HL-60/S4 treated with phorbol 12-myristate 13-acetate at 8.2 ng/mL for 4 days and 3 days (cell line): Measurements from ENCODE around the gene SFMBT1.

Experiments used
- in situ Hi-C: fragments of 300-500 bp; cut with MboI; formaldehyde crosslinking; loops from 2 replicates; pipeline ENCODE4 v1.15.0; 2022; ENCODE audit warnings: low sequenced_read_pairs

The SFMBT1 gene

GRCh38 chr3:52891615-52892081 lies 154.2 kb downstream of the SFMBT1 start:
- in situ Hi-C loops, result no loop called here

GRCh38 chr3:52891164-52891563 lies 154.7 kb downstream of the SFMBT1 start:
- in situ Hi-C loops, result no loop called here

GRCh38 chr3:52890735-52891134 lies 155.1 kb downstream of the SFMBT1 start:
- in situ Hi-C loops, result no loop called here

GRCh38 chr3:52889901-52890300 lies 156.0 kb downstream of the SFMBT1 start:
- in situ Hi-C loops, result no loop called here

DNA sequence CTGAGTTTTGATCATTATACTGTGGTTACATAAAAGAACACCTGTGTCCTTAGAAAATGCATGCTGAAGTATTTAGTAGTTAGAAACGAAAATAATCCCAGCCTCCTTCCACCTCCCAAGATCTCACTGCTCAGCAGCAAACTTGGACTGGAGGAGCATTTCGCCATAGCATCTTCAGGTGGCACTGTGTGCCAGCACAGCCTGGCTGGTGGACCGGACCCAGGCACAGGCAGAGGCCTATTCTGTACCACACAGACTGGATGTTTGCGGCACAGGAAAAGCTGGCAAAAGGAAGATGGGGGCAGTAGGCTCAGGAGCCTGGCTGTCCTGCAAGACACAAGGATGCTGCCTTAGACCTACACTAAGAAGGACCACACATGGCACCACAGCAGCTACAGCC lies 158.7 kb downstream of the SFMBT1 start:
- in situ Hi-C loops, result no loop called here

DNA sequence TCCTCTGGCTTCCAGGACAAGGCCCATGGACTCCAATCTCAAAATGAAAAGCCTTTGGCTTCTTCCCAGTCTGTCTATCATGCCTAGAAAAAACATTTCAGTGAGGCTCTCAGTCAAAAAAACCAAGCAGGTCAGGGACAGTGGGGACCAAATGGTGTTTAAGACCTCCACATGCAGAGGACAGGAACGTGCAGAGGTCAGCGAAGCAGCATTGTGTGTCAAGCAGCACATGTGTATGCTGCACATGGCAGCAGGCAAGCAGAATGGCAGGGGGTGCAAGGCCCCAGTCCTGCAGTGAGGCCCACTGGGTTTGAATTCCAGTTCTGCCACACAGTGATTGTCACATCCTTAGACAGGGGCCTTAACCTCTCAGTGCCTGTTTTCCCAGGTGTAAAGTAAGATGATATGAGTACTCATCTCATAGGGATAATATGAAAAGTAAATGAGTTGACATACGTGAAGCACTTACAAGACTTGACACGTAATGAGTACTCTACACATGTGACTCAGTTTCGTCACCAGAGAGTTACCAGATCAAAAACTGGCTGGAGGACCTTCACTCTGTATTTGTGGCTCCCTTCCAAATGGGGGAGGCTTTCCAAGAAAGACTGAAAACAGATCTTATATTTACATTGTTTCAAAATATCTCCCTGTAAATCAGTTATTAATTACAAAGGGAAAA lies 159.7 kb downstream of the SFMBT1 start:
- in situ Hi-C loops, result no loop called here

- in situ Hi-C loops, result no loop called here
Observed at GRCh38 chr3:52882377-52882776, 163.5 kb downstream of the SFMBT1 start.

GRCh38 chr3:52881871-52882270 lies 164.0 kb downstream of the SFMBT1 start:
- in situ Hi-C loops, result no loop called here

DNA sequence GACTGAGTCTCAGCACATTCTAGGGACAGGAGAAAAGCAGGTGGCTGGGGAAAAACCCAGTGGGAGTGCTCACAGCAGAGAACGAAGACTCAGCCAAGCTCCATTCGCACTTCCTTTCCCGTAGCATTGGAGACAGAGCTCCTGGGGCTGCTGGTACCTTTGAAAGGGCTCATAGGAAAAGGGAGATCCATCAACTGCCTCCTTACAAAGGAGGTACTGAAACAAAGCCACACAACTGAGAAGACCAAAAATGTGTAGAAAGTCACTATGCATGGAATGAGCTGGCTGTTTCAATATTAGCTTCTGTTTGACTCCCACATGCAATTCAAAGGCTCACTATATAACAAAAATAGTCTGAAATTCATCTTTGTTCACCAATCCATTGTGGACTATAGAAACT lies 165.4 kb downstream of the SFMBT1 start:
- in situ Hi-C loops, result no loop called here

DNA sequence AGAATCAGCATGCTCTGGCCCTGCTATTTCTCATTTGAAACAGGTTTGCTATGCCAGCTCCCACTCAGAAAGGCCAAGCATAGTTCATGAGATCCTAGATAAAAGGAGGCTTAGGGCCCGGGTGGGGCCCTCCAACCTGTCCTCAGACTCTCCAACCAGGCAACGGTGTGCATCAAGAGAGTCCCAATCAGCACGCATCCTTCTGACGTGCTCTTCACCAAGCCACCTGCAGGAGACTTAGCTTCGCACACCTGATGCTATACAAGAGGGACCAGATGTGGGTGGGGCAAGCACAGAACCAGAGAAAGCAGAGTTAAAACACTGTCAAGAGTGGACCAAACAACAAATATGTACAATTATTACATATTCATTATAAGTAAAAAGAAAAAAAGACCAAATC lies 165.8 kb downstream of the SFMBT1 start:
- in situ Hi-C loops, result no loop called here

DNA sequence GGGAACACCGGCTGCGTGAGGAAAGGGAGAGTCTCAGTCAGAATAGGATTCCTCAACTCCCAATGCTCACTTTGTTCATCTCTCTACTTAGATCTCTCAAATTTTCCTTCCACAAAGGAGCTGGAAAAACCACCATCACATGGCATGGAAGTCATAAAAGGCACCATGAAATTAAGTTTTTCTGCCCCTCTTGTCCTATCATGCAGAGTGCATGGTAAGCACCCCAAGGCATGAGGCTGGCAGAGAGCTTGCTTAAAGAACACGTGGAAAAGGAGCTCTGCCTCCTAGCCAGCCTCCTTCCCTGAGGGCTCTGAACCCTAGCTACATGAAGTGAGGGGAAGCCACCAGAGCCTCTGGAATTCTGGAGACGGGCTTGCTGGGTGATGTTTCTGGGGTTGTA lies 166.3 kb downstream of the SFMBT1 start:
- in situ Hi-C loops, result no loop called here

GRCh38 chr3:52879090-52879489 lies 166.8 kb downstream of the SFMBT1 start:
- in situ Hi-C loops, result no loop called here

- in situ Hi-C loops, result no loop called here
Observed at GRCh38 chr3:52877085-52877484, 168.8 kb downstream of the SFMBT1 start.

DNA sequence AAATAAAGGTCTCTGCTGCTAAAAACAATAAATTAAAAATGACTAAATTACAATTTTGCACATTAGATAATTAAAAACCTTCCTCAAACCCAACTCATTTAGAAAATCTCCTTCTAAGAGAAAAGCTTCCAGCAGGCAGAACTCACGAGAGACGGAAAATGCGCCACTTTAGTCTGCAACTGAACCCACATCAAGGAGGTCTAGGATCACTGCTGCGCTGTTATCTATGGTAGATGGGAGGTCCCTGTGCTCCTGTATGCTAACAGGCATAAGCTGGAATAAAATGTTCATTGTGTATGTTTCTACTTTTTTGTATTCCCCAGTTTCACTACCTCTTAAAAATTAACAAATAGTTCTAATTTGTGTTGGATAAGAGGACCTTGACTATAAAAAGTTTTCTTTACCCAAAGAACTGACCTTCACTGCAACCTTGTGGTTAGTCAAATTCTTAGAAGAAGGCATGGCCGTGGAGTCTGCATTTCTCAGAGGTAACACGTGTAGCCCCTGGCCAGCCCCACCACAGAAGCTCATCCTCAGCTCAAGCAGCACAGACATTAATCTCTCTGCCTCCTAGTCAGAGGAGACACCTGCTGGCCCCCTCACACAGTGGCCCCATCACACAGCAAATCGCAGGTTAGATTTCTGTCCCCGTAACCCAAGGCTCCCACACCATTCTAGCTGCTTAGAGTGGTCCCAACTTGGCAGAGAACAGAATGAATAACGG lies 170.8 kb downstream of the SFMBT1 start:
- in situ Hi-C loops, result no loop called here

DNA sequence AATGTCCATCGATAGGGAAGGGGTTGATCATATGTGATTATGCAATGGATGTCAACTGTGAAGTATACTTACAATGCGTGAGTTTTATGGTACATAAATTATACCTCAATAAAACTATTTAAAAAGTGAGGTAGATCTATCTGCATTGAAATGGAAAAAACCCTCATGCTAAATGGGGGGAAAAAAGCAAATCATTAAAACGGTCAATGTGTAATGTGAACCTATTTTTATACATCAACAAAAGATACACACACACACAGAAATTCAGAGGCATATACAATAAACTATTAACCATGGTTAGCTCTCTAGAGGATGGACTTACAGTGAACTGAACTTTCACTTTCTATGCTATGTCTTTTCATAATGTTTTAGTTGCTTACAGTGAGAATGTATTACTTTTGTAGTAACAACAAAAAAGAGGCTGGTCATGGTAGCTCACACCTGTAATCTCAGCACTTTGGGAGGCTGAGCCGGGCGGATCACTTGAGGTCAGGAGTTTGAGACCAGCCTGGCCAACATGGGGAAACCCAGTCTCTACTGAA lies 171.6 kb downstream of the SFMBT1 start:
- in situ Hi-C loops, result no loop called here

- in situ Hi-C loops, result no loop called here
Observed at GRCh38 chr3:52873433-52874159, 172.3 kb downstream of the SFMBT1 start.

DNA sequence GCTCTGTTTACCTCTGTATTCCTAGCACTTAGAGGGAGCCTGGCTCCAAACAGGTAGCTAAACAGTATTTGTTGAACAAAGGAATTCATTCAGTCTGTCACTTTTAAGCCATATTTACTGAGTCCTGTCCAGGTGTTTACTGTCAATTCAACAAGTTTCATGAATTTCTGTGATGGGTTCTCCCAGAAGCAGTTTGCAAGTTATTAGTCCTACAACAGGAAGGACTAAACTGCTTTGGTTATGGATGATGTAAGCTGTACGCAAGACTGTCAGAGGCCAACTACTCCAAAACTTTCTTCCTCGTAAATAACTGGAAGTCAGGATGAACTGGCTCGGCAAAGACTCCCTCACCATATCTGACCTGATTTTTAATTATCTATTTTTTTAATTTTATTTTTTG lies 173.6 kb downstream of the SFMBT1 start:
- in situ Hi-C loops, result no loop called here

- in situ Hi-C loops, result no loop called here
Observed at GRCh38 chr3:52871761-52872160, 174.1 kb downstream of the SFMBT1 start.

DNA sequence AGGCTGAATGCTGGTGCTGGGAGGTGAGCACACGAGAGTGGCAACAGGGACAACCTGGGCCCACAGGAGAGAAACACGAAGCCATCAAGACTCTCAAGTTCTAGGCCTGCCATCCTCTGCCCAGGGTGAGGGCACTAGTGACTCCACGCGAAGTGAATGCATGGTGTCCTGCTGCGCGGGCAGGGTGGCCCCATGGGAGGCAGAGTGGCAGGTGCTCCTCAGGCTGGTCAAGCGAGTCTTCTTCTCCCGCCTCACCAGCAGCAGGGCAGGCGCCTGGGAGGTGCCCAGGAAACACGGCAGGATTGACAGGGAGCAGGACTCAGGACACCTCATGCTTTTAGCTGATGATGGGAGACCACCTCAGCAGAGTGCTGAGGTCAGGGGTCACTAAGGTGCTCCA lies 175.4 kb downstream of the SFMBT1 start:
- in situ Hi-C loops, result no loop called here

- in situ Hi-C loops, result no loop called here
Observed at GRCh38 chr3:52866427-52866826, 179.4 kb downstream of the SFMBT1 start.

DNA sequence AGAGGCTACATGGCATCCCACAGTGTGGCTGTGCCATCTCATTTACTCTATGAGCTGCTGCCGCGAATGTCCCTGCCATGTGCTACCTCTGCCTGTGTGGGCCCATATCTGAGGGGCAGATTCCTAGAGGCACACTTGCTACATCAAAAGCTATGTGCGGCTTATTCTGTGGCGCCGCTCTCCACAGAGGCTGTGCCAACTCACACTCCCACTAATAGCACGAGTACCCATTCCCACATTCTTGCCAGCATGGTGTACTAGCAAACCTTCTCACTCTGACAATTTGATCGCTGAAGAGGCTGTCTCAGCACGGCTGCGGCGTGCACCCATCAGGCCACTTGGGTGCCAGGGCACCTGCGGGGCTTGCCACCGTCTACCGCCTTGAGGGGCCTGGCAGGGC lies 179.9 kb downstream of the SFMBT1 start:
- in situ Hi-C loops, result no loop called here

DNA sequence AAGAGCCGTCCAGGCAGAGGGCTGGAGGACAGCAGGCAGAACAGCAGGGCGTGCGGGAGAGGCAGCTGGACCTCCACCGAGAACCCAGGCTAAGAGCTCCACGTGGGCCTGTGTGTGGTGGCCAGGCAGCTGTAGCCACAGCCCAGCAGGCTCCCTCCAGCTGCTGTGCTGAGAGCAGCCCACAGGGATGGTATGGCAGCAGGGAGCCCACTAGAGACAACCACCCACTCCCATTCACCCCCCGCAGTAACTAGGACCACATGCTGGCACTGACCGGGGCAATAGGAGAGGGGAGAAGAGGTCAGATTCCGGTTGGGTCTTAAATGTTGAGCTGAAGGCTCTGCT lies 185.5 kb downstream of the SFMBT1 start:
- in situ Hi-C loops, result no loop called here
